Endometrial microvascular endothelial cells (primary cell): ENCODE data around the gene JAGN1. TPM values are rescaled to one million over a fixed set of nuclear protein-coding genes. Genes with fewer than 3 reads are reported as not detected.
"Not testable (repeated sequence)": the region's sequence is repeated elsewhere in the genome, so short reads cannot be mapped to it uniquely, and the experiment has no call there.

Experiments
- in situ Hi-C: cut with HindIII; loops from 2 replicates; pipeline ENCODE4 v1.10.0; 2017; ENCODE audit warnings: low sequenced_read_pairs, low pct_unique_long_range_greater_than_20kb; ENCODE audit errors: inconsistent ontology term
- total RNA-seq: library from RNA; depleted of rRNA; stranded (reverse); fragments of >200 nt; gene quantifications from one replicate; pipeline ENCODE4 v1.2.3, GENCODE V29; 2015; ENCODE audit errors: inconsistent ontology term

JAGN1 gene
- total RNA-seq, 1 donor from 2014 or later = 51.5 TPM

GRCh38 chr3:9891072-9891622 lies 737 bp downstream of the JAGN1 start:
- in situ Hi-C loops = no loop called here

DNA sequence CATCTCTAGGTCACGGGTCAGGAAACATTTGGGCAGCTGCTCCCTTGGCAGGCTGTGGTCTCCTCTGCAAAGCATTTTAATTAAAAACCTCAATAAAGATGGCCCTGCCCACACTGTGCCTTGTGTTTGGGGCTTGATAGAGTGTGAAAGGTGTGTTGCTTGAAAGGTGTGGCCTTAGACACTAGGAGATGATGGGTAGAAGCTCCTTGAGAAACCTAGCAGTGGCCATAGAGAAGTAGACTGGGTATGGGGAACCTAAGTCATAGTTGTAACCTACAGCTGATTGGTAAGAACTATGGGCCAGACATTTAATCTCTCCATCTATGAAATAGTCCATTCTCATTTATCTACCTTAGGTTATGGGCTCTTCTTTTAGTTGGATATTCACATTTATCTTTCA lies 3.3 kb downstream of the JAGN1 start:
- in situ Hi-C loops = no loop called here

DNA sequence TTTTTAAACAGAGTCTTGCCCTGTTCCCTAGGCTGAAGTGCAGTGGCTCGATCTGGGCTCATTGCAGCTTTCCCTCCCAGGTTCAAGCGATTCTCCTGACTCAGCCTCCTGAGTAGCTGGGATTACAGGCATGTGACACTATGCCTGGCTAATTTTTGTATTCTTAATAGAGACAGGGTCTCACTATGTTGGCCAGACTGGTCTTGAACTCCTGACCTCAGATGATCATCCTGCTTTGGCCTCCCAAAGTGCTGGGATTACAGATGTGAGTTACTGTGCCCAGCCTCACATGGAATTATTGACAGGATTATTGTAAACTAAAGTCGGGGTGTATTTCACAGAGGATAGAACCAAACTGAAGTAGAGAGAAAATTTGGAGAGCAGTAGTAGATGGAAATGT lies 5.3 kb downstream of the JAGN1 start:
- in situ Hi-C loops = not testable (repeated sequence)

GRCh38 chr3:9896755-9897407 lies 6.5 kb downstream of the JAGN1 start:
- in situ Hi-C loops = not testable (repeated sequence)

DNA sequence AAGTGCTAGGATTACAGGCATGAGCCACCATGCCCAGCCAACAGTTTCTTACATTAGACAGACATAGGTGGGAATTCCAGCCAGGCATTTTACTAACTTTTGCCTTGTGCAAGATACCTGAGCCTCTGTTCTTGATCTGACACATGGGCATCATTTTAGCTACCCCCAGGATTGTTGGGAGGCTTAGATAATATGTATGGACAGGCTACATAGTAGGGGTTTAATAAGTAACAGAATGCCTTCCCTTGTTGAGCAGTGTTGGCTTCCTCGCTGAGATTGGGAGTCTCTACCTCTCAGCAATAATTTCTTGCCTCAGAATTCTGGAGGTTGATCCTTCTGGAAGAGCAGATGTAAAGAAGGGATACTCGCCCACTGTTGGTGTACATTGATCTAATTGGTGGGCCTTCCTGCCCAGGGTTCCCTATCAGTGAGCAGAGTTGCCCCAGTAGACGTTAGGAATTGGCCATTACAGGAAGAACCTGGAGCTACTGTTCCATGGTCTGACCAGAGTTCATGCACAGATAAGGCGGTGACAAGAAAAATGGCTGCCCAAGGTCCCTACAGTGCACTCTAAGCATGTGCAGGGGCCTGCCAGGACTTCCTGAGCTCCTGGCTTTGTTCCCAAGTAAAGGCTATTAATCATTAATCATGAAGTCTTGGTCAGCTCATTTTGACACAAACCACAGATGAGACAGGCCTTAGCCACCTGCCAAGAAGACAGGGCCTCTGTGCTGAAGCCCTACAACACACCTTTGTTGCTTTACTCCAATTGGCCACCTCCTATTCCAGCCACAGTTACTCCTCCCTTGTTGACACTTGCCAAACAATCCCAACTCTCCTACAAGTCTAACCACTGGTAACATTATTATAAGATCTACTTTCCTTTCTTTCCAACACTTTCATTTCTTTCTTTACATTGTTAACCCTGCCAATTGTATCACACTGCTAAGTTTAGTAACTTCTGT lies 7.3 kb downstream of the JAGN1 start:
- in situ Hi-C loops = no loop called here

DNA sequence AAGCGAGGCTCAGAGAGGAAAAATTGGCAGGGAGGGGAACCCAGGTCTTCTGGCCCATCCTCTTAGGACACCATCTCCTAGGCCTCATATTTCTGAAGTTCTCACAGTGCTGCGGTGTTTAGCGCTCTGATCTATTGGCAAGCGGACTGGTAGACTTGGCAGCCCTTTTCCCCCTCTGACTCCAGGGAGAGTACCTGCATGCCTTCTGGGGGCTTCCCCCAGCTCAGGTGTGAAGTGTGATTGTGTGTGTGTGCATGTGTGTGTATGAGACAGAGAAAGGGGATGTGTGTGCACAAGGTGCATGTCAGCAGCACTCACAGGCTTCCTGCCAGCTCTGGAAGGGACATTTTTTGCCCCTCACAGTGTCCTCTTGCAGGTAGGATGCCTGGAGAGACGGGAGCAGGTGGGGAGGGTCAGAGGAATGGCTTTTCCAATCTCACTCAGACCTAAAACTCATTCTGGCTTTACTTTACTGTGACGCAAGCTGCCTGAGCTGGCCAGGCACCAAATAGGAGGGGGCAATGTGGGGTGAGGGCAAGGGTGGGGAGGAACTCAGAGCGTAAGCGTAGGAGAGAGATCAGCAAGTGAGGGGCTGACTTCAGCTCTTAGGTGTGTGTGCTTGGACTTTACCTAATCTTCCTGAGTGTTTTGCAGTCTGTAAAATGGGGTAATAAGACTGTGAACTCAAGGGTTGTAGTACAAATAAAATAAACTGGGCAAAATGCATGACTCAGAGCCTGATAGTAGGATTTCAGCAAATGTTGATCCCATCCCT lies 8.2 kb downstream of the JAGN1 start:
- in situ Hi-C loops = no loop called here

DNA sequence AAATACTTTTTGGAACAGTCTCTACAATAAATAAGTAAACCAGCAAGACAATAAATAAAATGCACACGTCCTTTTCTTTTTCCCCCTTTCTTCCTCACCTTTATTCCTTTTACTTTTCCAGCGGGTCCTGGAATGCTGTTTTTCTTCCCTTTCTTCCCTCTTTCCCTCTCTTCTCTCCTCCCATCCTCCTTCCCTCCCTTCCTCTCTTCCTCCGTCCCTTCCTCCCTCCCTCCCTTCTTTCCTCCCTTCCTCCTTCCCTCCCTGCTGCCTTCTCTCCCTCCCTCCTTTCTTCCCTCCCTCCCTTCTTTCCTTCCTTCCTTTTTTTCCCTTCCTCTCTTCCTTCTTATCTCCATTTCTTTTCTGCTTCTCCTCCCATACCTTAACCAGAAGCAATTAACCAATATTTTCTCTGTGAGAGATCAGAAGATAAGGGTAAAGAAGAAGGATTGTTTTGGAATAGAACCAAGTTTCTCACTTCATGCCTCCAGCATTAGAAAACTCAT lies 8.9 kb downstream of the JAGN1 start:
- in situ Hi-C loops = no loop called here

DNA sequence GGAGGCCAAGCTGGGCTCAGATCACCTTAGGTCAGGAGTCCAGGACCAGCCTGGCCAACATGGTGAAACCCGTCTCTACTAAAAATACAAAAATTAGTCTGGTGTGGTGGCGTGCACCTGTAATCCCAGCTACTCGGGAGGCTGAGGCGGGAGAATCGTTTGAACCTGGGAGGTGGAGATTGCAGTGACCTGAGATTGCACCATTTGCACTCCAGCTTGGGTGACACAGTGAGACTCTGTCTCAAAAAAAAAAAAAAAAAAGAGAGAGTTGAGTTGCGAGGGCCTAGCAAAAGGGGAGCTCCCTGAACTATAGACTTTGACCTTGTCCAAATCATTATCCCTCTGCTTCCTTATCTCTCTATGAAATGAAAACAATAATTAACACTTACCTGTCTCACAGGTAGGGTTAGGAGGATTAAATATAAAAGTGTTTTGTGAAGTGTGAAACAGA lies 10.6 kb downstream of the JAGN1 start:
- in situ Hi-C loops = not testable (repeated sequence)

- in situ Hi-C loops = no loop called here
Measured at GRCh38 chr3:9901967-9902366, 11.6 kb downstream of the JAGN1 start.

DNA sequence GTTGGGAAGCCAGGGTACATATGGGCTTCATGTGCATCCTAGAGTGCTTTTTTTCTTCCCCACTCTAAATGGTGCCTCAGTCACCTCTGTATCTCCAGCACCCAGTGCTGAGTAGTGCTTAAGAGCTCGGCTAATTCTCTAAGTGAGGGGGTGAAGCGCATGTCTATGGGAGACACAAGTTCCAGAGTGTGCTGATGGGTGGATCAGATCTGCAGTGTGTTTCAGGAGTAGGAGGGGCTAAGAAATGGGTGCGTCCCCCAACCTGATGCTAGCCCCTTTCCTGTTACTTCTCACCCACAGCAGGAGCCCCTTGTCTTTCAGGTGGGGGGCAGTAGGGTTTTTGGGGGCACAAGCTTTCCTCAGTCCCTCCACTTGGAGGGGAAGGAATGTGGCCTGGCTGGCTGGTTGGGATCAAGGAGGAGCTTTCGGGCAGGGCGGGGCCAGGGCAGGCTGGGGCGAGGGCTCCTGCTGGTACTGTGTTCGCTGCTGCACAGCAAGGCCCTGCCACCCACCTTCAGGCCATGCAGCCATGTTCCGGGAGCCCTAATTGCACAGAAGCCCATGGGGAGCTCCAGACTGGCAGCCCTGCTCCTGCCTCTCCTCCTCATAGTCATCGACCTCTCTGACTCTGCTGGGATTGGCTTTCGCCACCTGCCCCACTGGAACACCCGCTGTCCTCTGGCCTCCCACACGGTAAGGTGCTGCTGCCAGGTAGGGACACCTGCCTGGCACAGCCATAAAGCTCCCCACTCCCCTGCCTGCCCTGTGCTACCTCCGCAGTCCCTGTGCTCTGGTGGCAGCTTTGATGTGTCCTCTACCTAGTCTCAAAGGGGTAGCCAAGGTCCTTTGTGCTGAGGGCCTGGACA lies 12.2 kb downstream of the JAGN1 start, which contains the start of gene IL17RE:
IL17RE (plus strand) TSS at position 477 of the 866 bp plus-strand sequence; CDS start at position 562, 85 bp downstream.
- in situ Hi-C loops = no loop called here

- in situ Hi-C loops = no loop called here
Measured at GRCh38 chr3:9903238-9903624, 12.8 kb downstream of the JAGN1 start.

DNA sequence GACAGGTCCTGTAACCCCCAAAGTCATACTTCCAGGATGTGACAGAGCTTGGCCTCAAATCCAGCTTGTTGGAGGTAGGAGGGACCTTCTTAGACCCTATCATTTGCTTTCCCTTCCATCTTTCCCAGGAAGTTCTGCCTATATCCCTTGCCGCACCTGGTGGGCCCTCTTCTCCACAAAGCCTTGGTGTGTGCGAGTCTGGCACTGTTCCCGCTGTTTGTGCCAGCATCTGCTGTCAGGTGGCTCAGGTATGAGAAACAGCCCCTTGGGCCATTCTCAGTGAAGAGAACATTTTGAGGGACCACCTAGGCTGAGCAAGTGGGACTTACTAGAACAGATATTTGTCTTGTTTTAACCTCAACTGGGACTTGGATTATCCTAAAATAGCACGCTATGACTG lies 13.5 kb downstream of the JAGN1 start:
- in situ Hi-C loops = no loop called here

DNA sequence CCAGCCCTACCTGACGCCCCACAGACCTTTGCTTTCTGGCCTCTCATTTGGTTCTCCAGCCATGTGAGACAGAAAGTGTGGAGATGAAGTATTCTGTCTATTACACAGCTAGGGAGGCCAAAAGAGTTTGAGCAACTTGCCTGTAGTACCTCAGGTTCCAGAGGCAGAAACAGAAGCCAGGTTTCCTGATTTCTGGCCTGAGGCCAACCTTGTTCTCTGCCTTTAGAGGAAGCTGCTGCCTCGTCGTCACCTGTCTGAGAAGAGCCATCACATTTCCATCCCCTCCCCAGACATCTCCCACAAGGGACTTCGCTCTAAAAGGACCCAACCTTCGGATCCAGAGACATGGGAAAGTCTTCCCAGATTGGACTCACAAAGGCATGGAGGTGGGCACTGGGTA lies 16.1 kb downstream of the JAGN1 start:
- in situ Hi-C loops = no loop called here

DNA sequence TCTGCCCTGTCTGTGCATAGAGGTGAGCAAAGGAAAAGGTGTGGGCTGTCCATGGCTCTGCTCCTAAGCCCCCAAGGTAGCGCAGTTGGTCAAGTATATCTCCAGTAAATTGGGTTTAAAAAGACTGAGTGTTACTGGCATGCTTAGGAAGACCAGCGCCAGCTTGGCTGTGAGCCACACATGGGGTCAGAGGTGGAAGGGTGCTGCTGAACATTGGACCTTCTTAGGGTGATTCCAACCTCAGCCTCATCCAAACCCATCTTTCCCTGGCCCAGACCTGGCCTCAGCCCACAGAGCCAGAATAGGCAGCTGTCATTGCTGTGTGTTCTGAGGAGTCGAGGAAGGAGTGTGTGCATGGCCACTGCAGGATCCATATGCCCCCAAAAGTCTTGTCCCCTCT lies 17.9 kb downstream of the JAGN1 start:
- in situ Hi-C loops = no loop called here

- in situ Hi-C loops = no loop called here
Measured at GRCh38 chr3:9909221-9910013, 19.0 kb downstream of the JAGN1 start.

- in situ Hi-C loops = no loop called here
Measured at GRCh38 chr3:9911863-9912262, 21.5 kb downstream of the JAGN1 start.

DNA sequence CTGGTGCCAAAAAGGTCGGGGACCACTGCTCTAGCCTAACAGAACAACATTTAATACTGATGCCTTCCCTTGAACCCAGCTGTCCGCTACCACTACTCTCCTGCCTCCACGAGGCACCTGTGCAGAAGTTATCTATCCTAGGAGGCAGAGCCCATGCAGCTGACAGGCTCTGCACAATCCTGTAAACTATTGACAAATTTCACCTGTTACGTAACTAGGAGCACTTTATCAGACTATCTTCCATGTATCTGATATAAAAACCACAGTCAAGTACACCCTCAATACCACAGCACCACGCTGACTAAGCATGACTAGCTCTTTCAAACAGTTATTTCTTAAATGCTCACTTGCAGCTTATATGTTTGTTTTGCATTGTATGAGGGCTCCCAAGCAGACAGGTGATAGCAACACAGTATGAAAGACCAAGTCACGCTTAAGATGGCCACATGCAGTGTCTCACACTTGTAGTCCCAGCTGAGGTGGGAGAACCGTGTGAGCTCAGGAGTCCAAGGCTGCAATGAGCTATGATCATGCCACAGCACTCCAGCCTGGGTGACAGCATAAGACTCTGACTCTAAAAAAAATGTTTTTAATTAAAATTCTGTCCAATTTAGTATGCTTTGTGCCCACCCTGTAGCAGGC lies 22.0 kb downstream of the JAGN1 start:
- in situ Hi-C loops = no loop called here
